Measurements from ENCODE around the gene PTPN1.
A peak's percentile ranks its signal among the peaks of the same experiment; 100 is the strongest.

Gene PTPN1

DNA sequence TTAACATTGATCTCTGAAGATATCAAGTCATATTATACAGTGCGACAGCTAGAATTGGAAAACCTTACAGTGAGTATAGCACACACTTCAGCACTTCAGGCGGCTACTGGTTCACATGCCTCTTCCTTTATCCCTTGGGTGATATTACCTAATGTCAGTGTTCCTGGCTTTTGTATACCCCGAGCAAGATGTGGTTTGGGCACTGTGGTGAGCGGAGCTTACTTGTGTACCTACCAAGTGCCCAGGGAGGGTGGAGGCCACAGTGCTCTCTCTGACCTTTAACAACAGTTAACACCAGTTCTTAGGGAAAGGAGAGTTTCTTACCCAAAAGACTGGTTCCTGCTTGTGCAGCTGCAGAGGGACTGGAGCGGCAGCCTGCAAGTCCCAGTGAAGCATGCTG, 64.4 kb downstream of the PTPN1 start:
- Histone ChIP-seq H3K4me2 (ENCODE audit: low read length) (no peak overlapping the region), H3K27ac (ENCODE audit: low read depth, low read length) (no peak overlapping the region), H3K79me2 (ENCODE audit: control insufficient read depth, low read length) (no peaks in the 10 kb centered on the region; the same call in 1 of the 2 replicates), H3K4me1 (ENCODE audit: control insufficient read depth, low read length) (no peaks in the 10 kb centered on the region), H3K36me3 (ENCODE audit: control insufficient read depth, low read length) (peaks cover 35% of the 10 kb centered on the region), H3K9me3 (ENCODE audit: control insufficient read depth, insufficient read depth, low read length) (no peaks in the 10 kb centered on the region), H3K9me2 (replicated peaks; ENCODE audit: control insufficient read depth, low read length) (no peaks in the 10 kb centered on the region), H4K20me1 (ENCODE audit: control insufficient read depth, insufficient read depth, low read depth, low read length) (no peaks in the 10 kb centered on the region), H3K4me3 (ENCODE audit: low read length) (no peak overlapping the region), H3K27me3 (ENCODE audit: control insufficient read depth, low read length) (no peaks in the 10 kb centered on the region), H3F3A (ENCODE audit: control insufficient read depth, insufficient read depth) (no peaks in the 10 kb centered on the region)
- TF ChIP-seq EZH2phosphoT487 (IDR thresholded peaks at IDR 0.05; ENCODE audit: borderline replicate concordance, low read length) = no peak
- TF ChIP-seq, protein P1, sequence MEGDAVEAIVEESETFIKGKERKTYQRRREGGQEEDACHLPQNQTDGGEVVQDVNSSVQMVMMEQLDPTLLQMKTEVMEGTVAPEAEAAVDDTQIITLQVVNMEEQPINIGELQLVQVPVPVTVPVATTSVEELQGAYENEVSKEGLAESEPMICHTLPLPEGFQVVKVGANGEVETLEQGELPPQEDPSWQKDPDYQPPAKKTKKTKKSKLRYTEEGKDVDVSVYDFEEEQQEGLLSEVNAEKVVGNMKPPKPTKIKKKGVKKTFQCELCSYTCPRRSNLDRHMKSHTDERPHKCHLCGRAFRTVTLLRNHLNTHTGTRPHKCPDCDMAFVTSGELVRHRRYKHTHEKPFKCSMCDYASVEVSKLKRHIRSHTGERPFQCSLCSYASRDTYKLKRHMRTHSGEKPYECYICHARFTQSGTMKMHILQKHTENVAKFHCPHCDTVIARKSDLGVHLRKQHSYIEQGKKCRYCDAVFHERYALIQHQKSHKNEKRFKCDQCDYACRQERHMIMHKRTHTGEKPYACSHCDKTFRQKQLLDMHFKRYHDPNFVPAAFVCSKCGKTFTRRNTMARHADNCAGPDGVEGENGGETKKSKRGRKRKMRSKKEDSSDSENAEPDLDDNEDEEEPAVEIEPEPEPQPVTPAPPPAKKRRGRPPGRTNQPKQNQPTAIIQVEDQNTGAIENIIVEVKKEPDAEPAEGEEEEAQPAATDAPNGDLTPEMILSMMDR (IDR thresholded peaks at IDR 0.05; ENCODE audit: low read depth, low read length, poor library complexity, severe bottlenecking) = no peak

DNA sequence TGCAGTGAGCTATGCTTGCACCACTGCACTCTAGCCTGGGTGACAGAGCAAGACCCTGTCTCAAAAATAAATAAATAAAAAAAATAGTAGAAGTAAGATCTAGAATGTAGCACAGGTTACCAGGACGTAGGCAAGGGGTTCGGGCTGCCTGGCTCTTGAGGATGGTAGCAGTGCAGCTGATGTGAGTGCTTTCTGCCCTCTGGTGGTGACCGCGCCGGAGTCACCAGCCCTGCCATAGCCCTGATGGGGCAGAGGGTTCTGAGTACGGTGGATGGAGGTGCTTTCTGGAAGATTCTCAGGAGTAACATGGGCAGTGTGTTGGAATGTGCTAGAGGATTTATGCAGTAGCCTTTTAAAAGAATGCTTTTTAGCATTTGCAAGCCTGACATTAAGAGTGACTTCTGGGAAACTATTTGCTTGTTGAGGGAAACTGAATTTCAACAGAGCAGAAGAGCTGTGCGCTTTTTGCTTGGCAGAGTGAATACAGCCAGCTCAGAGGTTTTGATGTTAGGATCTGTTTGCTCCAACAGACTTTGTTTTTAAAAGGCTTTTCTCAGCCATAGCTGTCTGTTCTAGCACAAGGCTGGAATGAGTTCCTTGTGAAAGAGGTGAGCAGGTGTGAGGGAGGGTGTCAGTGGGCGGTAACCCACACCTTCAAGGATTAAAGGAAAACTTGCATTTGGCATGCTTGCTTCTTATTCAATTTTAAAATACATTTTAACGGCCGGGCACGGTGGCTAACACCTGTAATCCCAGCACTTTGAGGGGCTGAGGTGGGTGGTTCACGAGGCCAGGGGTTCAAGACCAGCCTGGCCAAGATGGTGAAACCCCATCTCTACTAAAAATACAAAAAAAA, 65.9 kb downstream of the PTPN1 start:
- H4K20me1 ChIP-seq (ENCODE audit: control insufficient read depth, insufficient read depth, low read depth, low read length) = no peaks in the 10 kb centered on the region

DNA sequence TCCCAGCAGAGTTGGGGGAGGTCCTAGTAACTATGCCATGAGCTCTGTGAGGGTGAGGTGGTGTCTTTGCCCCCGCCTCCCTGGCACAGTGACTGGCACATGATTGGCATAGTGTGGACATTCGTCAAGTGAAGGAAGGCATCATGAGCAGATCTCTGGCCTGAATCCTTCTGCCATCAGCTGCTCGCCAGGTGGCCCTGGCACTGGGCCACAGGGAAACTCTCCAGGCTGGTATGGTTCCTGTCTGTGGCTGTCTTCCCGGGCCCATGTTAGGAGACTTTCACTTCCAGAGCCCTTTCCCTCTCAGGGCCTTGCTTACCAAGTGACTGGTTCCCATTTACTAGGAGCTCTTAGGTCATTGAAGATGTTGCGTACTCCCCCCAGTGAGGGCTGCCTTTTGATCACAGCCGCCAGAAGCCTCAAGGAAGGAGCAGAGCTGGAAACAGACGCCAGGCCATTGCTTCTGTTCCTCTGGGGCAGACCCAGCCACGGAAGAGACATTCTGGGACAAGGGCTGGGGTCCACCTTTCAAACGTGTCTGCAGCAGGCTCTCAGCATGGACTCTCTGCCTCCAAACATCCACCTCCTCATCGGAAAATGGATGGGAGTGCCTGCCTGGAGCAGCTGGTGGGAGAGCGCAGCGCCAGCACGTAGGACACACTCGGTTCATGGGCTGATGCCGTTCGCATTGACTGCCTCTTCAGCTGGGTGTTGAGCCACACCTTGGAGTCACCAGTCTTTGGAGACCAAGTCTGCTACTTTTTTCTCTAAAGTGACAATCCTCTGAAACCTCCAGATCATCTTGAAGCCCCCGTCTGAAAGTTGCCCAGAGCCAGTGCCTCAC, 67.2 kb downstream of the PTPN1 start:
- no peak for TF ChIP-seq EZH2phosphoT487 (IDR thresholded peaks at IDR 0.05; ENCODE audit: borderline replicate concordance, low read length)
- TF ChIP-seq, protein P1 (IDR thresholded peaks at IDR 0.05; ENCODE audit: low read depth, low read length, poor library complexity, severe bottlenecking) = no peak
- H3K79me2 ChIP-seq (ENCODE audit: control insufficient read depth, low read length) = no peaks in the 10 kb centered on the region

More for the DNA sequence above, 65.9 kb downstream of the PTPN1 start:
- Histone ChIP-seq H3K79me2 (ENCODE audit: control insufficient read depth, low read length) (no peaks in the 10 kb centered on the region; the same call in 1 of the 2 replicates), H3K36me3 (ENCODE audit: control insufficient read depth, low read length) (peaks cover 47% of the 10 kb centered on the region), H3K9me3 (ENCODE audit: control insufficient read depth, insufficient read depth, low read length) (no peaks in the 10 kb centered on the region), H3K4me3 (ENCODE audit: low read length) (no peak overlapping the region), H3K27me3 (ENCODE audit: control insufficient read depth, low read length) (no peaks in the 10 kb centered on the region), H3F3A (ENCODE audit: control insufficient read depth, insufficient read depth) (no peaks in the 10 kb centered on the region), H3K4me2 (ENCODE audit: low read length) (no peak overlapping the region), H3K27ac (ENCODE audit: low read depth, low read length) (no peak overlapping the region), H3K4me1 (ENCODE audit: control insufficient read depth, low read length) (no peaks in the 10 kb centered on the region), H3K9me2 (replicated peaks; ENCODE audit: control insufficient read depth, low read length) (no peaks in the 10 kb centered on the region)
- TF ChIP-seq EZH2phosphoT487 (IDR thresholded peaks at IDR 0.05; ENCODE audit: borderline replicate concordance, low read length) = no peak
- TF ChIP-seq, protein P1 (IDR thresholded peaks at IDR 0.05; ENCODE audit: low read depth, low read length, poor library complexity, severe bottlenecking) = peak; percentile 86

More for the DNA sequence above, 67.2 kb downstream of the PTPN1 start:
- Histone ChIP-seq H3K4me1 (ENCODE audit: control insufficient read depth, low read length) (peaks cover 8% of the 10 kb centered on the region), H3K36me3 (ENCODE audit: control insufficient read depth, low read length) (peaks cover 59% of the 10 kb centered on the region), H4K20me1 (ENCODE audit: control insufficient read depth, insufficient read depth, low read depth, low read length) (no peaks in the 10 kb centered on the region), H3F3A (ENCODE audit: control insufficient read depth, insufficient read depth) (no peaks in the 10 kb centered on the region), H3K27ac (ENCODE audit: low read depth, low read length) (no peak overlapping the region), H3K9me3 (ENCODE audit: control insufficient read depth, insufficient read depth, low read length) (no peaks in the 10 kb centered on the region), H3K9me2 (replicated peaks; ENCODE audit: control insufficient read depth, low read length) (no peaks in the 10 kb centered on the region), H3K27me3 (ENCODE audit: control insufficient read depth, low read length) (no peaks in the 10 kb centered on the region), H3K4me2 (ENCODE audit: low read length) (no peak overlapping the region), H3K4me3 (ENCODE audit: low read length) (no peak overlapping the region)

All from DOHH2 (cell line).